HFF-Myc (cell line): ENCODE measurements around the gene RNF130.

ENCODE experiments used
- DNase-seq: peaks from one replicate; pipeline ENCODE4 v3.0.0-alpha.2; 2011; ENCODE audit warnings: low read depth; ENCODE audit errors: extremely low read depth
- H3K4me3 ChIP-seq: replicated peaks from 2 replicates; pipeline ENCODE4 v1.5.1; 2011; ENCODE audit warnings: low read depth, mild to moderate bottlenecking, control low read depth, low read length
- TF ChIP-seq, protein P1 (sequence below): IDR thresholded peaks from 2 replicates; pipeline ENCODE4 v1.5.1; 2012; ENCODE audit warnings: mild to moderate bottlenecking, low read depth, low read length, control low read depth; ENCODE audit errors: missing control alignments

Gene RNF130

GRCh38 chr5:180116077-180116999 is 44.8 kb upstream of the RNF130 start:
- TF ChIP-seq, protein P1, sequence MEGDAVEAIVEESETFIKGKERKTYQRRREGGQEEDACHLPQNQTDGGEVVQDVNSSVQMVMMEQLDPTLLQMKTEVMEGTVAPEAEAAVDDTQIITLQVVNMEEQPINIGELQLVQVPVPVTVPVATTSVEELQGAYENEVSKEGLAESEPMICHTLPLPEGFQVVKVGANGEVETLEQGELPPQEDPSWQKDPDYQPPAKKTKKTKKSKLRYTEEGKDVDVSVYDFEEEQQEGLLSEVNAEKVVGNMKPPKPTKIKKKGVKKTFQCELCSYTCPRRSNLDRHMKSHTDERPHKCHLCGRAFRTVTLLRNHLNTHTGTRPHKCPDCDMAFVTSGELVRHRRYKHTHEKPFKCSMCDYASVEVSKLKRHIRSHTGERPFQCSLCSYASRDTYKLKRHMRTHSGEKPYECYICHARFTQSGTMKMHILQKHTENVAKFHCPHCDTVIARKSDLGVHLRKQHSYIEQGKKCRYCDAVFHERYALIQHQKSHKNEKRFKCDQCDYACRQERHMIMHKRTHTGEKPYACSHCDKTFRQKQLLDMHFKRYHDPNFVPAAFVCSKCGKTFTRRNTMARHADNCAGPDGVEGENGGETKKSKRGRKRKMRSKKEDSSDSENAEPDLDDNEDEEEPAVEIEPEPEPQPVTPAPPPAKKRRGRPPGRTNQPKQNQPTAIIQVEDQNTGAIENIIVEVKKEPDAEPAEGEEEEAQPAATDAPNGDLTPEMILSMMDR: no peak
- no peak for DNase-seq
- H3K4me3 ChIP-seq: no peak overlapping the region

- TF ChIP-seq, protein P1: no peak
- no peak for DNase-seq
- H3K4me3 ChIP-seq: no peak overlapping the region
Measured at GRCh38 chr5:180115326-180116076, 43.9 kb upstream of the RNF130 start.

DNA sequence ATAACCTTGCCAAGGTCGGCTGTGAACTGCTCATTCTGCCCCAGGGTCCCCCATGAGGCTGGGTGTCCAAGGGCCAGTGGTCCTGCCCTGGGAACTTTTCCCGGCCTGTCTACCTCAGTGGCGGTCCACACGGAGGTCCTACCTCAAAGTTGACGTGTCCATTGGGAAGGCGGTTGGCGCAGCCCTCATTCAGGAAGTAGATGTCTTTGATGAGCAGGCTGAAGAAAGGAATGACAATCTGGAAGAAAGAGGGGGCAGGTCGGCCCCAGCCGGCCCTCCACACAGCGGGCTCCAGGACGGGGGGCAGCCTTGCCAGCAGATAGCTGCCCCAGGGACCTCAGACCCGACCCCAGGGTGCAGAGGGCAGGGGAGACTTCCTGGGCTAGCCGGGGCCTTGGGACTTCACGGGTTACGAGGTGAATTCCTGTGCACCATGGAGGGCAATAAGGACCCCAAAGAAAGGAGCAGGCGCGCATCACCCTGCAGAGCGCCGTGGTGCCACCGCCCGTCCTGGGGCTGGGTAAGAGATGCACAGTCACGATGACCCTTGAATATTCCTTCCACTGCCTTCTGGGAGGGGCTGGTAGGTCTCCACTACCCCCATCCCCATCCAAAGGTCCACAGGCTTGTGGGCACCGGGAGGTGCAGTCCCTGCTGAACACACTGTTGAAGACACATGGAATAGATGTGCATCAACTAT is 42.9 kb upstream of the RNF130 start:
- DNase-seq: no peak
- TF ChIP-seq, protein P1: no peak
- no peak overlapping the region for H3K4me3 ChIP-seq

DNA sequence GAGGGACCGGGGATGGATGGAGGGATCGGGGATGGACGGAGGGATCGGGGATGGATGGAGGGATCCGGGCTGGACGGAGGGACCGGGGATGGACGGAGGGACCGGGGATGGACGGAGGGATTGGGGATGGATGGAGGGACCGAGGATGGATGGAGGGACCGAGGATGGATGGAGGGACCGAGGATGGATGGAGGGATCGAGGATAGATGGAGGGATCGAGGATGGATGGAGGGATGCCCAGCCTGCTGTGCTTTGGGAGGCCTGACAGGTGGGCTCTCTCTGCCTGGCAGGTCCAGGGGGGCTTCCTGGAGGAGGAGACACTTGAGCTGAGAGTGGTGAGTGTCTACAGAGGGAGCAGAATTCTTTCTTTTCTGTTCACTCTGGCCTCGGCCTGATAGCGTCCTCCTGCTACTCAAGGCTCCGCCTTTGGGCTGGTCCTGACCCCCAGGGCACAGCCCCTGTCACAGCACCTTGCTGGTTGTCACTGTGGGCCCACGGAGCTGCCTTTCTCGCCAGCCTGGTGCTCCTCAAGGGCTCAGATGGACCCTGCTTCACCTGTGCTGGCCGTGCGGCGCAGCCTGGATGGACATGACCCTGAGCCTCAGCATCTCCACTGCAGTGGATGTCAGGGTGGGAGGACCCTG is 42.2 kb upstream of the RNF130 start:
- TF ChIP-seq, protein P1: no peak
- H3K4me3 ChIP-seq: no peak overlapping the region
- no peak for DNase-seq

- H3K4me3 ChIP-seq: no peak overlapping the region
- TF ChIP-seq, protein P1: no peak
- DNase-seq: no peak
Measured at GRCh38 chr5:180112181-180112861, 40.8 kb upstream of the RNF130 start.
